ENCODE data around the gene GALNT10.

DNA sequence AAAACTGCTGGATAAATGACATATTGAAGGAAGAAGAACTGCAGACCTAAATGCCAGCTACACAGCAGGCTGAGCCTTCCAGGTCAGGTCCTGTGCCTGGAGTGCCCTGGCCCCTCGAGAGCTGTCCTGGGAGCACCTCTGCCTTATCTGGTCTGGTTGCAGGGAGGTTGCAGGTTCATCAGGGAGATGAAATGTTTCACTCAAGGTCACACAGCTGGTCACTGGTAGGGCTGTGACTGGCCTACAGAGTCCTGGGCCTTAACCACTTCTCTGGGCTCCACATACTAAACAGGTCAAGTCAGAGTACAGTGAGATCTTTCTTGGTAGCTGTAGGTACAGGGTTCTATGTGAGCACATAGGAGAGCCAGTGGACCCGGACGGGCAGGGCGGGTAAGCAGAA lies 16.7 kb downstream of the GALNT10 start:
- TF ChIP-seq YY1 (IDR thresholded peaks at IDR 0.05; ENCODE audit: extremely low read depth, insufficient replicate concordance, low read depth, low read length) (no peak), EZH2phosphoT487 (IDR thresholded peaks at IDR 0.05; ENCODE audit: borderline replicate concordance) (no peak), ELF1 (IDR thresholded peaks at IDR 0.05; ENCODE audit: borderline replicate concordance, low read depth) (no peak), POLR2A (IDR thresholded peaks at IDR 0.05; ENCODE audit: borderline replicate concordance, extremely low read depth, insufficient read depth, insufficient read length) (no peak), CEBPB (IDR thresholded peaks at IDR 0.05; ENCODE audit: low read depth) (no peak), MAX (IDR thresholded peaks at IDR 0.05) (no peak), POLR2AphosphoS5 (IDR thresholded peaks at IDR 0.05; ENCODE audit: low read depth, low read length) (no peak), SIN3A (IDR thresholded peaks at IDR 0.05; ENCODE audit: low read depth) (no peak), RAD21 (IDR thresholded peaks at IDR 0.05; ENCODE audit: low read depth) (no peak), EGR1 (IDR thresholded peaks at IDR 0.05; ENCODE audit: low read depth) (no peak)
- TF ChIP-seq, protein P1, sequence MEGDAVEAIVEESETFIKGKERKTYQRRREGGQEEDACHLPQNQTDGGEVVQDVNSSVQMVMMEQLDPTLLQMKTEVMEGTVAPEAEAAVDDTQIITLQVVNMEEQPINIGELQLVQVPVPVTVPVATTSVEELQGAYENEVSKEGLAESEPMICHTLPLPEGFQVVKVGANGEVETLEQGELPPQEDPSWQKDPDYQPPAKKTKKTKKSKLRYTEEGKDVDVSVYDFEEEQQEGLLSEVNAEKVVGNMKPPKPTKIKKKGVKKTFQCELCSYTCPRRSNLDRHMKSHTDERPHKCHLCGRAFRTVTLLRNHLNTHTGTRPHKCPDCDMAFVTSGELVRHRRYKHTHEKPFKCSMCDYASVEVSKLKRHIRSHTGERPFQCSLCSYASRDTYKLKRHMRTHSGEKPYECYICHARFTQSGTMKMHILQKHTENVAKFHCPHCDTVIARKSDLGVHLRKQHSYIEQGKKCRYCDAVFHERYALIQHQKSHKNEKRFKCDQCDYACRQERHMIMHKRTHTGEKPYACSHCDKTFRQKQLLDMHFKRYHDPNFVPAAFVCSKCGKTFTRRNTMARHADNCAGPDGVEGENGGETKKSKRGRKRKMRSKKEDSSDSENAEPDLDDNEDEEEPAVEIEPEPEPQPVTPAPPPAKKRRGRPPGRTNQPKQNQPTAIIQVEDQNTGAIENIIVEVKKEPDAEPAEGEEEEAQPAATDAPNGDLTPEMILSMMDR (IDR thresholded peaks at IDR 0.05 in 2 of 3, conservative IDR thresholded peaks at IDR 0.05 in 1 of 3; ENCODE audit: borderline replicate concordance in 1 of 3, insufficient read depth in 1 of 3, low read depth in 2 of 3, low read length in 2 of 3) = no peak
- TF ChIP-seq, protein P2, sequence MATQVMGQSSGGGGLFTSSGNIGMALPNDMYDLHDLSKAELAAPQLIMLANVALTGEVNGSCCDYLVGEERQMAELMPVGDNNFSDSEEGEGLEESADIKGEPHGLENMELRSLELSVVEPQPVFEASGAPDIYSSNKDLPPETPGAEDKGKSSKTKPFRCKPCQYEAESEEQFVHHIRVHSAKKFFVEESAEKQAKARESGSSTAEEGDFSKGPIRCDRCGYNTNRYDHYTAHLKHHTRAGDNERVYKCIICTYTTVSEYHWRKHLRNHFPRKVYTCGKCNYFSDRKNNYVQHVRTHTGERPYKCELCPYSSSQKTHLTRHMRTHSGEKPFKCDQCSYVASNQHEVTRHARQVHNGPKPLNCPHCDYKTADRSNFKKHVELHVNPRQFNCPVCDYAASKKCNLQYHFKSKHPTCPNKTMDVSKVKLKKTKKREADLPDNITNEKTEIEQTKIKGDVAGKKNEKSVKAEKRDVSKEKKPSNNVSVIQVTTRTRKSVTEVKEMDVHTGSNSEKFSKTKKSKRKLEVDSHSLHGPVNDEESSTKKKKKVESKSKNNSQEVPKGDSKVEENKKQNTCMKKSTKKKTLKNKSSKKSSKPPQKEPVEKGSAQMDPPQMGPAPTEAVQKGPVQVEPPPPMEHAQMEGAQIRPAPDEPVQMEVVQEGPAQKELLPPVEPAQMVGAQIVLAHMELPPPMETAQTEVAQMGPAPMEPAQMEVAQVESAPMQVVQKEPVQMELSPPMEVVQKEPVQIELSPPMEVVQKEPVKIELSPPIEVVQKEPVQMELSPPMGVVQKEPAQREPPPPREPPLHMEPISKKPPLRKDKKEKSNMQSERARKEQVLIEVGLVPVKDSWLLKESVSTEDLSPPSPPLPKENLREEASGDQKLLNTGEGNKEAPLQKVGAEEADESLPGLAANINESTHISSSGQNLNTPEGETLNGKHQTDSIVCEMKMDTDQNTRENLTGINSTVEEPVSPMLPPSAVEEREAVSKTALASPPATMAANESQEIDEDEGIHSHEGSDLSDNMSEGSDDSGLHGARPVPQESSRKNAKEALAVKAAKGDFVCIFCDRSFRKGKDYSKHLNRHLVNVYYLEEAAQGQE (IDR thresholded peaks at IDR 0.05; ENCODE audit: low read depth) = no peak
- TF ChIP-seq, protein P3, sequence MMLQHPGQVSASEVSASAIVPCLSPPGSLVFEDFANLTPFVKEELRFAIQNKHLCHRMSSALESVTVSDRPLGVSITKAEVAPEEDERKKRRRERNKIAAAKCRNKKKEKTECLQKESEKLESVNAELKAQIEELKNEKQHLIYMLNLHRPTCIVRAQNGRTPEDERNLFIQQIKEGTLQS (IDR thresholded peaks at IDR 0.05) = no peak
- TF ChIP-seq, protein P4, sequence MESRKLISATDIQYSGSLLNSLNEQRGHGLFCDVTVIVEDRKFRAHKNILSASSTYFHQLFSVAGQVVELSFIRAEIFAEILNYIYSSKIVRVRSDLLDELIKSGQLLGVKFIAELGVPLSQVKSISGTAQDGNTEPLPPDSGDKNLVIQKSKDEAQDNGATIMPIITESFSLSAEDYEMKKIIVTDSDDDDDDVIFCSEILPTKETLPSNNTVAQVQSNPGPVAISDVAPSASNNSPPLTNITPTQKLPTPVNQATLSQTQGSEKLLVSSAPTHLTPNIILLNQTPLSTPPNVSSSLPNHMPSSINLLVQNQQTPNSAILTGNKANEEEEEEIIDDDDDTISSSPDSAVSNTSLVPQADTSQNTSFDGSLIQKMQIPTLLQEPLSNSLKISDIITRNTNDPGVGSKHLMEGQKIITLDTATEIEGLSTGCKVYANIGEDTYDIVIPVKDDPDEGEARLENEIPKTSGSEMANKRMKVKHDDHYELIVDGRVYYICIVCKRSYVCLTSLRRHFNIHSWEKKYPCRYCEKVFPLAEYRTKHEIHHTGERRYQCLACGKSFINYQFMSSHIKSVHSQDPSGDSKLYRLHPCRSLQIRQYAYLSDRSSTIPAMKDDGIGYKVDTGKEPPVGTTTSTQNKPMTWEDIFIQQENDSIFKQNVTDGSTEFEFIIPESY (IDR thresholded peaks at IDR 0.05; ENCODE audit: extremely low read depth, insufficient replicate concordance, low read length) = no peak

All from HCT116 (cell line).